HEK293T (cell line): Measurements from ENCODE around the gene ZNF791.

ENCODE experiments used
- ELF4 ChIP-seq: fragments of 450-650 bp; IDR thresholded peaks from 2 replicates; pipeline ENCODE4 v1.6.1; 2017; ENCODE audit warnings: antibody characterized with exemption
- FOXK2 ChIP-seq: fragments of 450-650 bp; IDR thresholded peaks from 2 replicates; pipeline ENCODE4 v1.6.1; 2016; ENCODE audit warnings: mild to moderate bottlenecking
- FOXM1 ChIP-seq: fragments of 450-650 bp; IDR thresholded peaks from 2 replicates; pipeline ENCODE4 v1.6.1; 2017; ENCODE audit warnings: mild to moderate bottlenecking, borderline replicate concordance
- HDGF ChIP-seq: fragments of 450-650 bp; IDR thresholded peaks from 2 replicates; pipeline ENCODE4 v1.6.1; 2017; ENCODE audit warnings: antibody characterized with exemption, borderline replicate concordance
- L3MBTL2 ChIP-seq: fragments of 450-650 bp; conservative IDR thresholded peaks from 2 replicates; pipeline ENCODE4 v1.6.1; 2016; ENCODE audit warnings: mild to moderate bottlenecking
- SUZ12 ChIP-seq: fragments of 450-650 bp; IDR thresholded peaks from 2 replicates; pipeline ENCODE4 v1.6.1; 2016; ENCODE audit warnings: mild to moderate bottlenecking

DNA sequence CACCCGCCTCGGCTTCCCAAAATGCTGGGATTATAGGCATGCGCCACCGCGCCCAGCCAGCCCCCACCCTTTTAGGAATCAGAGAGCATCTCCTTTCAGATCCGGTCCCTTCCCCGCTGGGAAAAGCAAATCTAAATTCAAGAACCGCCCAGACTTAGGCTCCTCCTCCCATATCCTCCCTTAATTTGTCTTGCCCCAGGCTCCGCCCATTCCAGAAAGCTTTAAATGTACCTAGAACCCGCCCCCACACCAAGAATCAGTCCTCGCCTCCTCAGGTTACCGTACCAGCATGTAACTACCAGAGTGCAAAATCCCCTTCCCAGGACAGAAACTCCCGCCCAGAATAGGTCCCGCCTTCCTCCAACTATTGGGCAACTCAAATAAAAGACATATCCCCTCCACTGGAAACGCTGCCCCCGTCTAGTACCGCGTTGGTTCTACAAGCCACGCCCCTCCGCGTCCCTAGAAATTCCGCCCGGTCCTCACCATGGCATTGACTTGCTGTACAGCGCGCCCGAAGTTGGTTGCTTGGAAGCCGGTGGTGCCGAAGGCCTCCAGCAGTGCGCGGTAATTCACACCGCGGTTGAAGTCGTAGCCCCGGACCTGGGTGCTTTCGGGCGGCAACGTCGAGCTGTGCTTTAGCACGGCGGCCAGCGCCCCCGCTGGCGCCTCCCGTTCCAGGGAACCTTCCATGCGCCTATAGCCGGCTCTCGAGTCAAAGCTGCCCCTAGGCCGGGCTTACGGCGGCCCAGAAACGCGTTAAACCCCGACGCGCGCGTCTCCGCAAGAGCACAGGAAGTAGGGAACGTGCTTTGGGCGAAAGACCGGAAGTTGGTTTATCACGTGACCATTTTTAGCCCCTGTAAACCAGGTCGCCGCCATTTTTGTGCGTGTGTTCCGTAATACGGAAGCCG, 70.6 kb downstream of the ZNF791 start, which contains the start of gene DHPS:
- TF ChIP-seq FOXK2, result no peak
- peak; percentile 79 for TF ChIP-seq ELF4
- TF ChIP-seq SUZ12, result no peak
- peak; percentile 94 for TF ChIP-seq L3MBTL2
- TF ChIP-seq FOXM1, result no peak
- 0 out of 2 replicates have a peak, but pooled peaks have one; percentile 10 for TF ChIP-seq HDGF
